H1 (cell line): ENCODE results near the gene IL27RA. TPM values are rescaled to one million over a fixed set of nuclear protein-coding genes. Genes with fewer than 3 reads are reported as not detected.

Source experiments
- ATF2 ChIP-seq: IDR thresholded peaks from 2 replicates; pipeline ENCODE4 v1.6.1; 2012; ENCODE audit warnings: low read length, inconsistent platforms
- CEBPB ChIP-seq: IDR thresholded peaks from 2 replicates; pipeline ENCODE4 v1.6.1; 2012; ENCODE audit warnings: low read depth, low read length
- polyA plus RNA-seq, 7 experiments: library from polyadenylated mRNA; depleted of rRNA in 3 of 7; stranded (reverse) in 5 of 7; unstranded in 2 of 7; fragments of >200 nt in 5 of 7; fragments of 200-250 nt in 2 of 7; gene quantifications; 1 replicate in 5 of 7; 2 replicates in 1 of 7; 4 replicates in 1 of 7; pipeline versions ENCODE4 v1.2.1 to v1.2.3, GENCODE V29; 2011 to 2013; ENCODE audit warnings: missing spikeins in 2 of 7, mixed read lengths in 2 of 7
- total RNA-seq: library from RNA; stranded (reverse); fragmentation: NEBNext Ultra II Directional; extraction: Animal tissue kit (Norgen Biotek cat#: 25700); gene quantifications from 2 replicates; pipeline ENCODE4 v1.2.1, GENCODE V29; 2021

The IL27RA gene
- total and polyA plus RNA-seq, 2 of the 8 experiments (the other 6 are each of a cell fraction or from before 2014, with no cell fraction given): 9.9 to 14.7 TPM

- no peak for TF ChIP-seq ATF2
- TF ChIP-seq CEBPB: no peak
Measured at GRCh38 chr19:14082675-14082960, 51.1 kb downstream of the IL27RA start (continued).
